HG03520 (cell line): ENCODE results near the gene MYD88.
A peak's percentile ranks its signal among the peaks of the same experiment; 100 is the strongest.

Experiments used
- ATAC-seq: cut with Tn5 transposase; IDR thresholded peaks from one replicate; pipeline ENCODE4 v1.9.1; 2021; ENCODE audit warnings: mild to moderate bottlenecking, moderate library complexity; ENCODE audit not compliant: unreplicated experiment

The MYD88 gene

DNA sequence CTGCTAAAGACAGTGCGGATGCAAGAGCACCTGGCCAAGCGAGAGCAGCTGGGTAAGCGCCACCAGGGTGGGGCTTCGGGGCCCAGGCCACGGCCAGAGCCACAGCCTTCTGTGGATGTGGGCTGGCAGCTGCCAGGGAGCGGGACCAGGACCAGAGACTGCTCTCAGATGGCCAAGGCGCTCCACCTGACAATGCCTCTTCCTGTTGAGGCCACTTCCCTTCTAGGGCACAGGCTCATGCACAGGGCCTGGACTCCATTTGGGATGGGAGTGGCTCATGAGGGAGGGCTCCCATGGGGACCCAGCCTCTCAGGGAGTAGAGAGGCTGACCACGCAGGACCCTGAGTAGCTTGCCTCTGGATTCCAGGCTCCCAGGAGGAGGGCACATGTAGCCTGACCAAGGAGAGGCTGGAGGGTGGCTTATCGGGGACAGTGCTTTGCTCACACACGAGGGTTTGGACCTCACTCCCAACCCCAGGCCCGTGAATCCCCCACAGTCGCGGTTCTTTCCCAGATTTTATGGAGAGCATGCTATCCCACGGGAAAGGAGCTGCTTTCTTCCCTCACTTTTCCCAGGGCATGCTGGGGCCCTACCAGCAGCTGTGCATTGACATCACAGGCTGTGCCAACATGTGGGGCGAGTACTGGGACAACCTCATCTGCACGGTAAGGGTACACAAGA is 26.6 kb upstream of the MYD88 start:
- ATAC-seq: no peak

DNA sequence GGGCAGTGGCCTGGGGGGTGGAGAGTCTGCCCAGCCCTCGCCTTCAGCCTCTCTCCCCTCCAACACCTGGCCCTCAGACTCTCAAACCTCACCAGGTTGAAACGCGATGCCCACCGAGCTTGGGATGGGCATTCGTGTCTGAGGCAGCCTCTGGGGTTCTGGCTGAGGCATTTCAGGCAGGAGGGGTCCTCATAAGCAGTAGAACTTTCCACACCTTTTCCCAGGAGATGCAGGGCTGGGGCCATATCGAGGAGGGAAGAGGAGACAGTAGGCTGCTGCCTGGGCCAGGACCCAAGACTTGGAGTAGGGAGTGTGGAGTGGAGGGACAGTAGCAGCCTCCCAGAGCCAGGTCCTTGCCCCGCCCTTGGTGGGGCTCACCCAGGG is 26.1 kb upstream of the MYD88 start:
- ATAC-seq: no peak

DNA sequence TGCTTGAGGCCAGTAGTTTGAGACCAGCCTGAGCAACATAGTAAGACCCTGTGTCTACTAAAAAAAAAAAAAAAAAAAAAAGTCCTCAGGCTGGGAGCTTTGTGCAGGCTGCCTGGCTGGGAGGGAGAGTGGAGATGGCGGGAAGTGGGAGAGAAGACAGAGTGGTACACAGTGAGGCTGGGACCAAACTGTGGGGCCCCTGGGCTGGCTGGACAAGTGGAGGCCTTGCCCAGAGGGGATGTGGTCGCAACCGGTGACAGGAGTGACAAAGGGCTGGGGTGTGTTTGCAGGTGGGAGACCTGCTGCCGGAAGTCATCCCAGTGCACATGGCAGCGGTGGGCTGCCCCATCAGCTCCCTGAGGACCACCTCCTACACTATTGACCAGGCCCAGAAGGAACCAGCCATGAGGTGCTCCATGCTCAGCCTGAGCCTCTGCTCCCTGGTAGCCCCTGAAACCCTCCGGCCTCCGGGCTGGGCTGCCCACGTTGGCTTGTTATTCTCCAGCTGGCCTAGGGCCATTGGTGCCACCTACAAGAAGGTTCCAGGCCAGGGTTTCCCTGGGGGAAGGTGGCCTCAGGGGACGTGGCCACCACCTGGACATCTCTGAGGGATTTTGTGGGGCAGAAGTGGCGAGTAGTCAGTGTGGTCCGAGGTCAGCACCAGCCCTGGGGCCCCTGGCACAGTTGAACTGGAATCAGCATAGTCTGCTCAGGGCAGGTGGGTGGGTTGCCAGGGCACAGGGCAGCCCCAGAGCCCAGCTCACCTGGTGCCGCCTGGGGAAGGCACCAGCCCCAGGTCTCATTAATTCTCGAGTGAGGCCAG is 24.2 kb upstream of the MYD88 start:
- ATAC-seq: no peak

DNA sequence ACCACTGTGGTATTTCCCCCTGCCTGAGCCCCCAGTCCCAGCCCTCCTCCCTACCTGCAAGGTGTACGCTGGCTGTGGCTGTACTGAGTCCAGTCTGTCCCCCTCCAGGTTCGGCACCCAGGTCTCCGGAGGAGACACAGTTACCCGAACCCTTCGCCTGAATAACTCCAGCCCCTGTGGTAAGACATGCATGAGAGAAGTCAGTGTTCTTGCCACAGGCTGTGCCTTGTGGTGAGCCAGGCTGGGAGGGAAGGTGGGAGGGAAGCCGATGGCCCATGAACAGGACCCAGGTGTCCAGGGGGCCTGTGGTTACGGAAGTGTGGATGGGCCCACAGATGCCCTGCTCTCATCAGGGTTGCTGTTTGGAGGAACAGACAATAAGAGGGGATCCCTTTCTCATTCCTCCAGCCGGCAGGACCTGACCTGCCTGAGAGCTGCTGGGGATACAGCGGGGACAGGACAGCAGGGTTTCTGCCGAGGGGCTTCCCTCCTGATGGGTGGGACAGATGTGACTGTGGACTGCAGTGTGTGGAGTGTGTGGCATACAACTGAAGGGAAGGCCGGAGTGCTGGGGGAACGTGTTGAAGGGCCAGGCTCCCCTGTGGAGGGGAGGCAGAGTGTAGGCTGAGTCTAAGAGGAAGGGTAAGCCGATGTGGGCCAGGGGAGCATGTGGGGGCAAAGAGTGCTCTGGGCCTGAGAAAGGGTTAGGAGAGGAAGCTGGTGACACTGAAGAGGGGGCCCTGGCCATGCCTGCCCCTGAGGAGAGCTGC is 23.4 kb upstream of the MYD88 start:
- ATAC-seq: no peak

DNA sequence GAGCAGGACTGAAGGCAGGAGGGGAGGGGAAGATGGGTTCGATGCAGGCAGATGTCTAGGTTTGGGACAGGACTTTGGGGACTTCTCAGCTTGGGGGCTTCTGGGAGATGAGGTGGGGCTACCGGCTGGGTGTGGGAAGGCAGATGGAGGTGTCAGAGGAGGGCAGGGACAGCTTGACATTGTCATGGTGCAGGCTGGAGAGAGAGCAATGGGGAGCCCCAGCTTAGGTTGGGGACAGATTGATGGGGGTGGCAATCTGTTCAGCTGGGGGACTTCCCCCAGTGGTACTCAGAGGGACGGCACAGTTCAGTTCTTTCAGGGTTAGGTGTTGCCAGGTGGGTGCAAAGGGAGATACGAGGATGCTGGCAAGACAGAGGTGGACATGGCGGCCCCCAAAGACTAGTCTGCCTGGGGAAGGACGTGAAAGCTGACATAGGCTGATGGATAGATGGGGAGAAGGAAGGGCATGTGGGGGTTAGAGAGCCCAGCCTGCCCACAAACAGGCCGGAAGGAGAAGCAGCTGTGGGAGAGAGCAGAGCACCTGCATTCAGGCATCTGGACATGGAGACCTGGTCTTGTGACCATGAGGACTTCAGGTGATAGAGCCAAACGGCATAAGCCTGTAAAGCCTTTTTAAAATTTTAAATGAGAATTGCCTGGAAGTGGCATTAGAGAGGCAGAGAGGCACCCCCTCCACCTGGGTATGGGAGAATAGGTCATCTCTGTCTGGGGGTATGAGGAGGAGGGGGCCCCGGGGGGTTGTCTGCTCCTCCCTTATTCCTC is 22.6 kb upstream of the MYD88 start:
- ATAC-seq: no peak

DNA sequence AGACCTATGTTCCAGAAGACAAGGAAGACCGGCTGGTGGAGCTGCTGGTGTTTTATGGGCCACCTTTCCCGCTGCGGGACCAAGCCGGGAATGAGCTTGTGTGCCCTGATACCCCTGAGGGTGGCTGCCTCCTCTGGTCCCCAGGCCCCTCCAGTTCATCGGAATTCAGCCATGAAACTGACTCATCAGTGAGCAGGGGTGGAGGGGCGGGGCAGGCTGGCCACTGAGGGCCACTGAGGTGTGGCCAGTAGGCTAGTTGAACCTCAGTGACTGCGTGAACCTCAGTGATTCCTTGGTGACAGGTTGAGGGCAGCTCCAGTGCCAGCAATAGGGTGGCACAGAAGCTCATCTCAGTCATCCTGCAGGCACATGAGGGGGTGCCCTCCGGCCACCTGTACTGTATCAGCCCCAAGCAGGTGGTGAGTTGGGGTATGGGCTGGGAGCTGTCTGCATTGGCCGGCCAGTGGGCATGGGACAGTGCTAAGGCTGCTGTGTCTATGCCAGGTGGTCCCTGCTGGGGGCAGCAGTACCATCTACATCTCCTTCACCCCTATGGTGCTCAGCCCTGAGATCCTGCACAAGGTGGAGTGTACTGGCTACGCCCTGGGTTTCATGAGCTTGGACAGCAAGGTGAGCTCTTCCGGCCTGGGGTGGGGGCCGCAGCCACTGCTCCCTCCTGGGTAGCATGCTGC is 21.8 kb upstream of the MYD88 start:
- ATAC-seq: no peak

DNA sequence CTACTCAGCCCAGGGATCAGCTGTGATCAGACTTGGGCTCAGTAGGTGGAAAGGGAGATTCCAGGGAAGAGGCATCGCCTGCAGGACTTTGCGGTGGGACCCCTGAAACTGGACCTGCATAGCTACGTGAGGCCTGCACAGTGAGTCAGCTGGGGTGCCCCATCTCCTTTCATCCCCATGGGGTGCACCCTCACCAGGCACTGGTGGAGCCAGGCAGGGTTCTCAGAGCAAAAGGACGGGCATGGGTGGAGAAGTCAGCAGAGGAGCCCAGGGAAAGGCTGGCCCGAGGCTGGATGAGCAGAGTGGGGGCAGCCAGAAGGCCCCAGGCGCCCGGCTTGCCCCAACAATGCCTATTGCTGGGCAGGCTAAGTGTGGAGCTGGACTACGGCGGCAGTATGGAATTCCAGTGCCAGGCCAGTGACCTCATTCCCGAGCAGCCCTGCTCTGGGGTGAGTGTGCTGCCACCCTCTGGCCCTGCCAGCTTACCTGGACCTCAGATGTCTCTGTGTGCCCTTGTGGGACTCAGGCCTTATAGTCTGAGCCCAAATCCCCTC is 21.2 kb upstream of the MYD88 start:
- ATAC-seq: no peak

DNA sequence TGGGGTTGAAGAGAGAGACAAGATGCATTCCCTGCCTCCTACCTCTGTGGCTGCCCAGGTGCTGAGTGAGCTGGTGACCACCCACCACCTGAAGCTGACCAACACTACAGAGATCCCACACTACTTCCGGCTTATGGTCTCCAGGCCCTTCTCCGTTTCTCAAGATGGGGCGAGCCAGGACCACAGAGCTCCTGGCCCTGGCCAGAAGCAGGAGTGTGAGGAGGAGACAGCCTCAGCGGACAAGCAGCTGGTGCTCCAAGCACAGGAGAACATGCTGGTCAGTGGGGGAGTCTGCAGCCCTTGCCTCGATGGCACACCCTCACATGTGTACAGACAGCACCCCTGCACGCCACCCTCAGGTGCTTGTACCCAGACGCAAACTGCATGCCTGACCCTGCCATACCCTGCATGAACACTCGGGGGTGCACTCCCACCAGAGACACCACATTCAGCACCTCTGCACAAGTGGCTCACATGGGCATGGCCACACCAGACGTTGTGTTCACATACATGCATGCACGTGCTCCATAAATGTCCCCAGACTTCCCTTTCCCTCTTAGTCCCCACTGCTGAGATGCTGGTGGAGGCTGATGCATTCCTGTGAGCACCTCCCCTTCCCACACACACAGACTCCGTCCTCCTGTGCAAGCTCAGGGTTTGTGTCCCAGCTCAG is 20.6 kb upstream of the MYD88 start:
- peak; percentile 81 for ATAC-seq

DNA sequence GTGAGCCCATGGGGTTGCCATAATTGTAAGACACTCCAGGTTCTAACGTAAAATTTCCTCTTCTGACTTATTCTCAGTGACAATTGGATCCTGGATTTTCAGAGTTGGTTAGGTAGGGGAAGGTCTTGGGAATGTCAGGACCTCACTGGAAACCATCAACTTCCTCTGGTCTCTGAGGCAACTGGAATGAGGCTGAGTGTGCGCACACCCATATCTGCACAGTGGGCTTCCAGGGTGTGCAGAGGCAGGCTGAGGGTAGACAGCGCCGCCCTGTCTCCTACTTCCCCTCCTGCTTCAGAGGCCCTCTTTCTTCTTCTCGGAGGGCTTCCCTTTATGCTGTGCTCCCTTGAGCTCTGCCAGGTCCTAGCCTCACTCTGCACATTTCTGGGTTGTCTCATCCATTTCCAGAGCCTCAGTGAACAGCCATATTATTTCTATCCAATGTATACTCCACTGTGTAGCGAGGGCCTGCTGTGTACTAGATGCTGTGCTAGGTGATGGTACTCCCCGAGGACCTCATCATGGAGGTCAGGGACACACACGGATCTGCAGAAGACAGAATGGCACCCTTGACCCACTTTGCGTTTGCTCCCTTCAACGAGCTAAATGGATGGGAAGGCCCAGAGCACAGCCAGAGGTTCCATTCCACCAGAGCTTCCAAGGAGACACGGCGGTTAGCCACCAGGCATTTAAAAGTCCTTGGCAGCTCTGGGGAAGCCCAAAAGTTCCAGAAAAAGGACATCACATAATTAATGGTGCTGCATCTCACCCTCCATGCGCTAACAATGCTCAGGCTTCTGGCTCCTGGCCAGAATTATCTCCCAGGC is 19.8 kb upstream of the MYD88 start:
- ATAC-seq: no peak

DNA sequence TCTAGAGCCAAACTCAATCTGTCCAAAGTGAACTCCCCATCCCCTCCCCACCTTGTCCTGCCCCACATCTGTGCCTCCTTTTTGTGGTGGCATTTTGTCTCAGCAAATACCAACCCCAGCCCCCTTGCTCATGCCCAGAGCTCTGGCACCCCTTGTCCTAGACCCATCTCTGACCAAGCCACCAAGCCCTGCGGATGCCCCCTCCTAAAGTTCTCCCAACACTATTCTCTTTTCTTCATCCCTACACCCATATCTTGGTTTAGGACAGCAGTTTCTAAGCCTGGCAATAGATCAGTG is 19.3 kb upstream of the MYD88 start:
- ATAC-seq: no peak

DNA sequence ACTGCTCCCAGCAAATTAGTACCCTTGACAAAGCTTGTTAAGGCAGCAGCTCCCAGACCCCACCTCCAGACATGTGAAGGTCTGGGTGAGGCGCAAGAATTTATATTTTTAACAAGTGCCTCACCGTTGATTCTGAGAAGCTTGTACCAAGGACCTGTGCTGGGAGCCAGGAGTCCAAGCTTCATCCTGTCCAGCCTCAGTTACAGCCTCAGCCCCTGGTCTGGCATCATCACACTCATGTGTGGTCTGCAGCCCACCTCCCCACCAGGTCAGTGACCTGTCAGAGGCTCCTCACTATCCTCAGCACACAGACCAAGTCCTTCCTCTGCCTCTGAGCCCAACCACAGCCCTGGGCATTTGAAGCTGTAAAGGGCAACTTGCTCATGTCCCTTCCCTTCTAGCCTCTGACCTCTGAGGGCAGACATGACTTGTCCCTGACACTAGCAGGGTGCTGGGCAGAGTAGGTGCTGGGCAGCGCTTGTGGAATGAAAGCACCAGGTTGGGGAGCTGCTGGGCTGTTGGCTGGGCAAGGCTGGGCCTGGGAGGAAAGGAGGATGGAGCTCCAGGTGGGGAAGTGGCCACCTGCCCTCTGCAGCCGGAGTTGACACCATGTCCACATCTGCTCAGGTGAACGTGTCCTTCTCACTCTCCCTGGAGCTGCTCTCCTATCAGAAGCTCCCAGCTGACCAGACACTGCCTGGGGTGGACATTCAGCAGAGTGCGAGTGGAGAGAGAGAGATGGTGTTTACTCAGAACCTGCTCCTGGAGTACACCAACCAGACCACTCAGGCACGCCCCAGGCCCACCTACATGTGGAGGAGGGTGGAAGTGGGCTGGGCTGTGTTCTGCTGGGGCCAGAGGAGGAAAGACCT is 18.4 kb upstream of the MYD88 start:
- no peak for ATAC-seq

DNA sequence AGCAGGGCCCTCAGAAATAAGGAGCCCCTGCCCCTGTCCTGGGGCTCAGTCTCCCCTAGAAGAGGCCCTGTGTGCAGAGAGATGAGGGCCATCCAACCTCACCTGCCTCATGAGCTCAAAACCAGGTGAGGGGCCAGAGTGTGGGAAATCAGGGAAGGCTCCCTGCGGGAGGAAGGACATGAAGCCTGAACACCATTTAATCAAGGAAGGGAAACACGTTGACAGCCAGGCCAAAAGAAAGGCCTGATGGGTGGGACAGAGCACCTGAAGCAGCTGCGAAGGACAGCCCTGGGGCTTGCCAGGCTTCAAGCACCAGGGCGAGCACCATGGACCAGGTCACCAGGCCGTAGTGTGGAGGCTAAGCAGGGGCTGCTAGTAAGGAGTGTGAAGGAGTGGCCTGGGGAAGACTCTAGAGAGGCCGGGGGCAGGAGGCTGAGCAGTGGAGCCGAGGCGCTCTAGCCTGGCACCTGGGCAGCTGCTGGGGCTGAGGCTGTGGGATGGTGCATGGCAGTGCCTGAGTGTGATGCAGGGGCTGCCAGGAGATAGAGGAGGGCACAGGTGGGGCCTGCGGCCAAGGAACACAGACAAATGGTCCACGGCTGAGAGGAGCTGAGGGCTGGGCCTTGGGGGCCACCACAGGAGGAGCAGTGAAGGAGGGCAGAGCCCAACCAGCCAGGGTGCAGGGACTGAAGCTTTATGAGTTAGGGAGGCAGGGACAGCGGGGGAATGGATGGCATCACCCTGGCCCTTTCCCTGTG is 17.6 kb upstream of the MYD88 start:
- ATAC-seq: no peak

DNA sequence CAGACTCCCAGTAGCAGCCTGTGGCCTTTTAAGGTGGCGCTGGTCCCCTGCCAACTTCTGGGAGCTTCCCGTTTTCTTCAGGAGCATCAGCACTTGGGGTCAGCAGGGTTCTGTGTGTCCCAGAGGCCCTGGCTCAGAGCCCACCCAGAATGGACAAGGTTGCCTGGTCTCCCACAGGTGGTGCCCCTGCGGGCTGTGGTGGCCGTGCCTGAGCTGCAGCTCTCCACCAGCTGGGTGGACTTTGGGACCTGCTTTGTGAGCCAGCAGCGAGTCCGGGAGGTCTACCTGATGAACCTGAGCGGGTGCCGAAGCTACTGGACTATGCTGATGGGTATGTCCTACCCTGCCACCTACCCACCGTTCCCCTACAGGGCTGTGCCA is 17.0 kb upstream of the MYD88 start:
- ATAC-seq: no peak

DNA sequence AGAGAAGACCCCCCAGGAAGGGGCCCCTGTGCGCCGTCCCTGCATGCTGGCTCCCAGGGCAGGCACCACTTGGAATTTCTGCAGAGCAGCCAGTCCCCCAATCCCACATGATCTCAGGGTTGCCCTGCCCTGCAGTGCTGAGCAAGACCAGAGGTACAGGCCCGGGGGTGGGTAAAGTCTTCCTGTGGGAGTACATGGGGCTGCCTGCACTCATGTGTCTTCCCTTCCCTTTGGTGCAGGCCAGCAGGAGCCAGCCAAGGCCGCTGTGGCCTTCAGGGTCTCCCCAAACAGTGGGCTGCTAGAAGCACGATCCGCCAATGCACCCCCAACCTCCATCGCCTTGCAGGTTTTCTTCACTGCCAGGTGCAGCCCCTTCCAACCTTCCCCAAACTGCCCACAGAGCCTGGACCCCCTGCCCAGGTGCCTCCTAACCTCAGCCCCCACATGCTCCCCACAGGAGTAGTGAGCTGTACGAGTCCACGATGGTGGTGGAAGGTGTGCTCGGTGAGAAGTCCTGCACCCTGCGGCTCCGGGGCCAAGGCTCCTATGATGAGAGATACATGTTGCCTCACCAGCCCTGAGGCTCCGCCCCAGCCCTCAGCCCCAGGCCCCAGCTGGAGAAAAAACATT is 16.5 kb upstream of the MYD88 start:
- ATAC-seq: no peak

DNA sequence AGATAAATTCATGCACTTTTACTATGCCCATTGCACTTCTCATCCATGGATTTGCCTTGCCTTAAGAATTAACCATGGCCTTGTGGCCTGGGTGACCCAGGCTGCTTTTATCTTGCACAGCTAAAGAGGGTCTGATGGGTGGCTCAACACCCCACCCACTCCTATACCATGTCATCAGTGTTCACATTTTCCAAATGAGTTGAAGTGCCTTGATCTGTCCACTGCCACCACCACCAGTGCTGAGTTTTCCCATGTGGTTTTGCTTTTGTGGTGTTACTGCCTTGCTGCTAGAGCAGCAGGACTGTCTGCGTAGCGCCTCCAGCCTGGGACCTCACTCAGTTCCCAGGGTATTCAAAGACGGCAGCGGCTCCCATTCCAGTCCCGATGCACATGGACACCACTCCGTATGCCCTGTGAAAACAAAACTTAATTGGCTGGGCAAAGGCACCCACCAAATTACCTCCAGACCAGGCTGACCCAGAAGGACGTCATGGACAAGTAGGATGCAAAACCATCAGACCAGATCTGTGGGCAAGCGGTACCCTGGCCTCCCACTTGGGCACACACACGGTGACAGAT is 15.7 kb upstream of the MYD88 start:
- no peak for ATAC-seq

DNA sequence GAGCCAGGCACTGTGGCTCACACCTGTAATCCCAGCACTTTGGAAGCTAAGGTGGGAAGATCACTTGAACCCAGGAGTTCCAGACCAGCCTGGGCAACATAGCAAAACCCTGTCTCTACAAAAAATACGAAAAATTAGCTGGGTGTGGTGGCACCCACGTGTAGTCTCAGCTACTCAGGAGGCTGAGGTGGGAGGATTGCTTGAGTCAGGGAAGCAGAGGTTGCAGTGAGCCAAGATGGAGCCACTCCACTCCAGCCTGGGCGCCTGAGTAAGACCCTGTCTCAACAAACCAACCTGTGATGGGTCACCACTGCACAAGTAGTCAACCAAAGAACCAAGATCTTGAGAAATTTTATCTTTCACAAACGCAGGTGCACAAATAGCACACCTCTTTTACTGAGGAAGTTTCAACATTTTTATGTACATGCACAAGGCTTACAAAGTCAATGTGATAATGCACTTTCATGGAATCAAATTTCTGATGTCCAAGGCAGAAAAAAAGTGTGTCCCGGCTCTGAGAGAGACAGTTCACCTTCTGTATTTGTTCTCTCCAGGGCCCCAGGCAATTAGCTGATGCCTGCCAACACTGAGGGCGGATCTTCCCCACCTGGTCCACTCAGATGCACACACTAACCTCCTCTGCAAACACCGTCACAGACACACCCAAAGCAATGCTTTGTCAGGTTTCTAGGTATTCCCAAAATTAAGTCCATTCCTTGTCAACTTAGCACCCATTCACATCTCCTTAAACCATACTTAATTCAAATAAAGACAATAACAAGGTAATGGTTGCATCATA is 13.9 kb upstream of the MYD88 start:
- ATAC-seq: no peak
